Tibial nerve (tissue), 4 donors: ENCODE measurements around the gene R3HDM4. TPM values are rescaled to one million over a fixed set of nuclear protein-coding genes. Genes with fewer than 3 reads are reported as not detected.
"Not testable (repeated sequence)": the region's sequence is repeated elsewhere in the genome, so short reads cannot be mapped to it uniquely, and the experiment has no call there.

ENCODE experiments used
- DNase-seq, 2 donors: peaks; one replicate each; pipeline ENCODE4 v3.0.0-alpha.2; 2019; ENCODE audit warnings: low spot score in 2 of 2
- H3K27ac ChIP-seq, 4 donors: fragments of 200-600 bp; sonication (generic) in 3 of 4; one replicate each; pipeline ENCODE4 v1.5.1; 2017 to 2019; ENCODE audit warnings: mild to moderate bottlenecking in 1 of 4
- H3K27me3 ChIP-seq, 2 donors: fragments of 200-600 bp; sonication (generic) in 1 of 2; one replicate each; pipeline versions ENCODE4 v1.5.1 to v1.6.0; 2017 to 2019
- H3K36me3 ChIP-seq, 3 donors: fragments of 200-600 bp; sonication (generic); one replicate each; pipeline ENCODE4 v1.5.1; 2018 to 2019
- H3K4me1 ChIP-seq, 4 donors: fragments of 200-600 bp; sonication (generic) in 3 of 4; one replicate each; pipeline ENCODE4 v1.5.1; 2017 to 2019
- H3K4me3 ChIP-seq, 4 donors: fragments of 200-600 bp; sonication (generic) in 3 of 4; one replicate each; pipeline ENCODE4 v1.5.1; 2017 to 2019; ENCODE audit warnings: mild to moderate bottlenecking in 1 of 4, moderate library complexity in 1 of 4
- H3K9me3 ChIP-seq, 4 donors: fragments of 200-600 bp; sonication (generic) in 3 of 4; one replicate each; pipeline ENCODE4 v1.5.1; 2017 to 2019
- EP300 ChIP-seq, 2 donors: sonication (generic); formaldehyde crosslinking; IDR thresholded peaks; one replicate each; pipeline ENCODE4 v1.6.1; 2017; ENCODE audit warnings: antibody characterized with exemption in 2 of 2, mild to moderate bottlenecking in 1 of 2
- POLR2A ChIP-seq, 2 donors: fragments of 450-650 bp; IDR thresholded peaks; one replicate each; pipeline ENCODE4 v1.6.1; 2017; ENCODE audit warnings: antibody characterized with exemption in 2 of 2, mild to moderate bottlenecking in 2 of 2, moderate library complexity in 2 of 2
- WGBS, 2 donors: methylation state at CpG; one replicate each; pipeline ENCODE4 v1.1.5; 2018; 5-methylcytosine and 5-hydroxymethylcytosine counted together
- total RNA-seq, 4 donors: library from RNA; depleted of rRNA; stranded (reverse); fragments of >200 nt; gene quantifications; one replicate each; pipeline ENCODE4 v1.1.0, GENCODE V29; 2016
- TF ChIP-seq, protein P1 (sequence below), 5 experiments: fragments of 200-600 bp in 3 of 5; fragments of 450-650 bp in 2 of 5; sonication (generic) in 3 of 5; IDR thresholded peaks; one replicate each; pipeline ENCODE4 v1.5.1; 2016 to 2019; ENCODE audit warnings: antibody characterized with exemption in 5 of 5, mild to moderate bottlenecking in 3 of 5, moderate library complexity in 2 of 5

The R3HDM4 gene
- total RNA-seq, 4 donors from 2014 or later: 30.2 to 47.7 (median 37.6) TPM

DNA sequence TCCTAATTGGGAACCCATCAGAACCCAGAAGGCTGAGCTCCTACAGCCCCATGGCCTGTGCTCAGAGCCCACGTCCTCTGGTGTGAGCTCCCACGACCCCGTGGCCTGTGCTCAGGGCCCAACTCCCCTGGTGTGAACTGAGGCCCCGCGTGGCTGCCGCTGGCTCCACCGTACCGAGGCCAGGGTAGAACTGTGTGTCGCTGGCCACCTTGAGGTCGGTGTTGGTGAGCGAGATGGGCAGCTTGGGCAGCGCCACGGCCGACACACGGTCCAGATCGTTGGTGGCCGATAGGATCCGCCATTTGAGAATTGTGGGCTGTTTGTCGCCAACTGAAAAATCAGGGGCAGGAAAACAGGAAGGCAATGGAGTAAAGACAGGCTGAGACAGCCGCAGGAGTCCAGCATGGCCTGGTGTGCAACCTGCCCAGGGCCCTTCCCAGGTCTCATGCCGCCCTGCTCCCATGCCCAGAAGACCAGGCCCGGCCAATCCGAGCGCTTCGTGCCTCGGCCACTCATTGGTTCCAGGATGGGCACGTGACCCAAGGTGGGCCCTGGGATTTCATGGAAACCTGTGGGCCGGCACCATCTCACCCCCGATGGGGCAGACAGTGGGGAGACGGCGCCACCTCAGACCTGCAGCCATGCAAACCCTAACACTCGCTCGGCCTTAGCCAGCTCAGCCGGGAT lies 31.5 kb downstream of the R3HDM4 start:
- 96% methylated on average over 24 to 30 of the region's 34 CpGs for WGBS, 2 donors
- Histone ChIP-seq H3K27ac (no peak overlapping the region), H3K4me3 (no peak overlapping the region), H3K4me1 (no peaks in the 10 kb centered on the region), H3K9me3 (no peaks in the 10 kb centered on the region), H3K27me3 (no peaks in the 10 kb centered on the region), H3K36me3 (peaks cover 0 to 92% (median 26%) of the 10 kb centered on the region in 3 donors)
- TF ChIP-seq POLR2A (IDR thresholded peaks at IDR 0.05) (no peak), EP300 (IDR thresholded peaks at IDR 0.05) (no peak)
- TF ChIP-seq, protein P1, sequence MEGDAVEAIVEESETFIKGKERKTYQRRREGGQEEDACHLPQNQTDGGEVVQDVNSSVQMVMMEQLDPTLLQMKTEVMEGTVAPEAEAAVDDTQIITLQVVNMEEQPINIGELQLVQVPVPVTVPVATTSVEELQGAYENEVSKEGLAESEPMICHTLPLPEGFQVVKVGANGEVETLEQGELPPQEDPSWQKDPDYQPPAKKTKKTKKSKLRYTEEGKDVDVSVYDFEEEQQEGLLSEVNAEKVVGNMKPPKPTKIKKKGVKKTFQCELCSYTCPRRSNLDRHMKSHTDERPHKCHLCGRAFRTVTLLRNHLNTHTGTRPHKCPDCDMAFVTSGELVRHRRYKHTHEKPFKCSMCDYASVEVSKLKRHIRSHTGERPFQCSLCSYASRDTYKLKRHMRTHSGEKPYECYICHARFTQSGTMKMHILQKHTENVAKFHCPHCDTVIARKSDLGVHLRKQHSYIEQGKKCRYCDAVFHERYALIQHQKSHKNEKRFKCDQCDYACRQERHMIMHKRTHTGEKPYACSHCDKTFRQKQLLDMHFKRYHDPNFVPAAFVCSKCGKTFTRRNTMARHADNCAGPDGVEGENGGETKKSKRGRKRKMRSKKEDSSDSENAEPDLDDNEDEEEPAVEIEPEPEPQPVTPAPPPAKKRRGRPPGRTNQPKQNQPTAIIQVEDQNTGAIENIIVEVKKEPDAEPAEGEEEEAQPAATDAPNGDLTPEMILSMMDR (IDR thresholded peaks at IDR 0.05): no peak
- DNase-seq: no peak

DNA sequence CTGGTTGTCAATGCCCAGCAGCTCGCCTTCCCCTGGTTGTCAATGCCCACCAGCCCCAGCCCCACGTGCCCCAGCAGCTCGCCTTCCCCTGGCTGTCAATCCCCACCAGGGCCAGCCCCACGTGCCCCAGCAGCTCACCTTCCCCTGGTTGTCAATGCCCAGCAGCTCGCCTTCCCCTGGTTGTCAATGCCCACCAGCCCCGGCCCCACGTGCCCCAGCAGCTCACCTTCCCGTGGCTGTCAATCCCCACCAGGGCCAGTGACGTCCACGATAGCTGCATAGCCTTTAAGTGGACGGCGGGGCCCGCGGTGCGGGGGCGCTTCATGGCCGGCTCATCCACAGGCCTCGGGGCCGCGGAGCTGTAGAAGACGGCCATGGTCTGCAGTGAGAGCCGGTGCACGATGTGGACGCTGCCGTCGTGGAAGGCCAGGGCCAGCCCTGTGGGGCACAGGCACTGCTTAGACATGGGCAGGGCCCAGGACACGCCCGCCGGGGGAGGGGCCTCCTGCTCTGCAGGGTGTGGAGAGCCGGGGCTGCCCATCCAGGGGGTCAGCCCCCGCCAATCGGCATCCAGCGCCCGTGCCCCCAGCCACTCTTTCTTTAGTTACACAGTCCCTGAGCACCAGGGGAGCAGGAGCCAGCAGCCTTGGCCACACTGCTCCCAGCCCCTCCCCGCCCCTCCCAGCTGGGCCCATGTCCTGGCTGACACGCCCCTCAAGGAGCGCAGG lies 33.1 kb downstream of the R3HDM4 start:
- no peaks in the 10 kb centered on the region for H3K27me3 ChIP-seq
- H3K9me3 ChIP-seq: no peaks in the 10 kb centered on the region
- no peaks in the 10 kb centered on the region for H3K4me1 ChIP-seq
- WGBS, 2 donors: 87% methylated on average over 21 to 34 of the region's 37 CpGs
- H3K27ac ChIP-seq: no peak overlapping the region
- H3K36me3 ChIP-seq: peaks cover 0 to 92% (median 17%) of the 10 kb centered on the region in 3 donors
- DNase-seq: no peak
- TF ChIP-seq POLR2A (IDR thresholded peaks at IDR 0.05) (no peak), EP300 (IDR thresholded peaks at IDR 0.05) (no peak)
- TF ChIP-seq, protein P1 (IDR thresholded peaks at IDR 0.05): no peak
- H3K4me3 ChIP-seq: no peak overlapping the region

DNA sequence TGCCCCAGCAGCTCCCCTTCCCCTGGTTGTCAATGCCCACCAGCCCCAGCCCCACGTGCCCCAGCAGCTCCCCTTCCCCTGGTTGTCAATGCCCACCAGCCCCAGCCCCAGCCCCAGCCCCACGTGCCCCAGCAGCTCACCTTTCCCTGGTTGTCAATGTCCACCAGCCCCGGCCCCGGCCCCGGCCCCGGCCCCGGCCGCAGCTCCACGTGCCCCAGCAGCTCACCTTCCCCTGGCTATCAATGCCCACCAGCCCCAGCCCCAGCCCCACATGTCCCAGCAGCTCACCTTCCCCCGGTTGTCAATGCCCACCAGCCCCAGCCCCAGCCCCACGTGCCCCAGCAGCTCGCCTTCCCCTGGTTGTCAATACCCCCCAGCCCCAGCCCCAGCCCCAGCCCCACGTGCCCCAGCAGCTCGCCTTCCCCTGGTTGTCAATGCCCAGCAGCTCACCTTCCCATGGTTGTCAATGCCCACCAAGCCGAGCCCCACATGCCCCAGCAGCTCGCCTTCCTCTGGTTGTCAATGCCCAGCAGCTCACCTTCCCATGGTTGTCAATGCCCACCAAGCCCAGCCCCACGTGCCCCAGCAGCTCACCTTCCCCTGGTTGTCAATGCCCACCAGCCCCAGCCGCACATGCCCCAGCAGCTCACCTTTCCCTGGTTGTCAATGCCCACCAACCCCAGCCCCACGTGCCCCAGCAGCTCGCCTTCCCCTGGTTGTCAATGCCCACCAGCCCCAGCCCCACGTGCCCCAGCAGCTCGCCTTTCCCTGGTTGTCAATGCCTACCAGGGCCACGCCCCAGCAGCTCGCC lies 34.1 kb downstream of the R3HDM4 start:
- peaks cover 0 to 92% (median 17%) of the 10 kb centered on the region in 3 donors for H3K36me3 ChIP-seq
- DNase-seq, H3K27ac ChIP-seq, H3K4me3 ChIP-seq, H3K4me1 ChIP-seq, H3K9me3 ChIP-seq, H3K27me3 ChIP-seq: not testable (repeated sequence)
- 81 to 90% methylated on average over 15 to 18 of the region's 24 CpGs for WGBS, 2 donors

DNA sequence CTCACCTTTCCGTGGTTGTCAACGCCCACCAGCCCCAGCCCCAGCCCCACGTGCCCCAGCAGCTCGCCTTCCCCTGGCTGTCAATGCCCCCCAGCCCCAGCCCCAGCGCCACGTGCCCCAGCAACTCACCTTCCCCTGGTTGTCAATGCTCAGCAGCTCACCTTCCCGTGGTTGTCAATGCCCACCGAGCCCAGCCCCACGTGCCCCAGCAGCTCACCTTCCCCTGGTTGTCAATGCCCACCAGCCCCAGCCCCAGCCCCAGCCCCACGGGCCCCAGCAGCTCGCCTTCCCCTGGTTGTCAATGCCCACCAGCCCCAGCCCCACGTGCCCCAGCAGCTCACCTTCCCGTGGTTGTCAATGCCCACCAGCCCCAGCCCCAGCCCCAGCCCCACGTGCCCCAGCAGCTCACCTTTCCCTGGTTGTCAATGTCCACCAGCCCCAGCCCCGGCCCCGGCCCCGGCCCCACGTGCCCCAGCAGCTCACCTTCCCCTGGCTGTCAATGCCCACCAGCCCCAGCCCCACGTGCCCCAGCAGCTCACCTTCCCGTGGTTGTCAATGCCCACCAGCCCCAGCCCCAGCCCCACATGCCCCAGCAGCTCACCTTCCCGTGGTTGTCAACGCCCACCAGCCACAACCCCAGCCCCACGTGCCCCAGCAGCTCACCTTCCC lies 34.9 kb downstream of the R3HDM4 start:
- WGBS, 2 donors: 87 to 91% methylated on average over 8 to 15 of the region's 23 CpGs
- DNase-seq, H3K4me1 ChIP-seq, H3K27me3 ChIP-seq, H3K27ac ChIP-seq, H3K9me3 ChIP-seq, H3K4me3 ChIP-seq: not testable (repeated sequence)
- peaks cover 0 to 92% (median 17%) of the 10 kb centered on the region in 3 donors for H3K36me3 ChIP-seq

DNA sequence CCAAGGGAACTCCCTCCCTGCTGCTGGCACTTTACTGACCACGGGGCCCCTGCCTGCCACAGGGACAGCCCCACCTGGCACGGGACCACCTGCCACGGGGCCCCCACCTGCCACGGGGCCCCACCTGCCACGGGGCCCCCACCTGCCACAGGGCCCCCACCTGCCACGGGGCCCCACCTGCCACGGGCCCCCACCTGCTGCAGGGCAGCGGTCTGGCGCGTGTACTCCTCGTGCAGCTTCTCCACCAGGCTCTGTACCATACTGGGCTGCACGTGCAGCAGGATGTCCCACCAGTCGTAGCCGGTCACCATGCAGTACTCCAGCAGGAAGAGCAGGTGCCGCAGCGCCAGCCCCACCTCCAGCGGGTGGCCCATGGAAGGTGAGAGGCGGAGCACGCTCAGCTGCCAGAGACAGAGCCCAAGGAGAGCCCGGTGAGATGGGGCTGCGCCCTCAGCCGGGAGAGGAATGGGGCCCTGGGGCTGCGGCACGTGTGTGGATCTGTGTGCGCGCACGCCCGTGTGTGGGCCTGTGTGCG lies 36.2 kb downstream of the R3HDM4 start:
- no peak overlapping the region for H3K4me3 ChIP-seq
- 92 to 93% methylated on average over 22 to 27 of the region's 29 CpGs for WGBS, 2 donors
- TF ChIP-seq POLR2A (IDR thresholded peaks at IDR 0.05) (no peak), EP300 (IDR thresholded peaks at IDR 0.05) (no peak)
- TF ChIP-seq, protein P1 (IDR thresholded peaks at IDR 0.05): no peak
- no peak for DNase-seq
- H3K4me1 ChIP-seq: peaks cover 0 to 15% (median 3%) of the 10 kb centered on the region in 4 donors
- H3K27me3 ChIP-seq: no peaks in the 10 kb centered on the region
- no peaks in the 10 kb centered on the region for H3K9me3 ChIP-seq
- H3K36me3 ChIP-seq: peaks cover 0 to 88% (median 14%) of the 10 kb centered on the region in 3 donors
- H3K27ac ChIP-seq: no peak overlapping the region
